ENCODE data around the gene SLC9A3.
"Not testable (repeated sequence)": the region's sequence is repeated elsewhere in the genome, so short reads cannot be mapped to it uniquely, and the experiment has no call there.

DNA sequence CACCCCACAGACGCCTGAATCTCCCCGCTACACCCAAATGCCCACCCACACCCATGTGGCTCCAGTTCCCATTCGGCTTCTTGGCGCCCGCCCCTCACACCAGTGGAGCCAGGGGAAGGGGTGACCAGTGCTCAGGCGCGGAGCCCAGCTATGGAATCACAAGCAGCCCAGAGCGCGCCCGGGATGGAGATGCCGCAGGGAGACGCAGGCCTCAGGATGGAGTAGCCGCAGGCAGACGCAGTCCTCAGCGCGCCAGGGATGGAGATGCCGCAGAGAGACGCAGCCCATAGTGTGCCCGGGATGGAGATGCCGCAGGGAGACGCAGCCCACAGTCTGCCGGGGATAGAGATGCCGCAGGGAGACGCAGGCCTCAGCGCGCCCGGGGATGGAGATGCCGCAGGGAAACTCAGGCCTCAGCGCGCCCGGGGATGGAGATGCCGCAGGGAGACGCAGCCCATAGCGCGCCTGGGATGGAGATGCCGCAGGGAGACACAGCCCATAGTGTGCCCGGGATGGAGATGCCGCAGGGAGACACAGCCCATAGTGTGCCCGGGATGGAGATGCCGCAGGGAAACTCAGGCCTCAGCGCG is 16.2 kb downstream of the SLC9A3 start:
- TF ChIP-seq, protein P1, sequence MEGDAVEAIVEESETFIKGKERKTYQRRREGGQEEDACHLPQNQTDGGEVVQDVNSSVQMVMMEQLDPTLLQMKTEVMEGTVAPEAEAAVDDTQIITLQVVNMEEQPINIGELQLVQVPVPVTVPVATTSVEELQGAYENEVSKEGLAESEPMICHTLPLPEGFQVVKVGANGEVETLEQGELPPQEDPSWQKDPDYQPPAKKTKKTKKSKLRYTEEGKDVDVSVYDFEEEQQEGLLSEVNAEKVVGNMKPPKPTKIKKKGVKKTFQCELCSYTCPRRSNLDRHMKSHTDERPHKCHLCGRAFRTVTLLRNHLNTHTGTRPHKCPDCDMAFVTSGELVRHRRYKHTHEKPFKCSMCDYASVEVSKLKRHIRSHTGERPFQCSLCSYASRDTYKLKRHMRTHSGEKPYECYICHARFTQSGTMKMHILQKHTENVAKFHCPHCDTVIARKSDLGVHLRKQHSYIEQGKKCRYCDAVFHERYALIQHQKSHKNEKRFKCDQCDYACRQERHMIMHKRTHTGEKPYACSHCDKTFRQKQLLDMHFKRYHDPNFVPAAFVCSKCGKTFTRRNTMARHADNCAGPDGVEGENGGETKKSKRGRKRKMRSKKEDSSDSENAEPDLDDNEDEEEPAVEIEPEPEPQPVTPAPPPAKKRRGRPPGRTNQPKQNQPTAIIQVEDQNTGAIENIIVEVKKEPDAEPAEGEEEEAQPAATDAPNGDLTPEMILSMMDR (IDR thresholded peaks at IDR 0.05): not testable (repeated sequence)
- TF ChIP-seq POLR2AphosphoS5 (IDR thresholded peaks at IDR 0.05; ENCODE audit: insufficient read depth in 1 of 2, low read depth in 1 of 2): not testable (repeated sequence)
